ENCODE data around the gene NFKB1.

Gene NFKB1

GRCh38 chr4:102547973-102548372 lies 46.8 kb downstream of the NFKB1 start:
- peaks cover 0 to 6% (median 0%) of the 10 kb centered on the region in 3 donors for H3K36me3 ChIP-seq
- no peaks in the 10 kb centered on the region for H3K27me3 ChIP-seq
- DNase-seq = no peak
- no peak overlapping the region for H3K4me3 ChIP-seq
- intact Hi-C loops (cut with DNase I; ENCODE audit: low total_unique reads) = no loop called here
- H3K9me3 ChIP-seq = no peaks in the 10 kb centered on the region
- no peak for TF ChIP-seq CTCF (IDR thresholded peaks at IDR 0.05)
- no peak overlapping the region for H3K27ac ChIP-seq
- H3K4me1 ChIP-seq = peaks cover 0 to 7% (median 0%) of the 10 kb centered on the region in 4 donors

- intact Hi-C loops (cut with DNase I; ENCODE audit: low total_unique reads) = no loop called here
- TF ChIP-seq CTCF (IDR thresholded peaks at IDR 0.05) = no peak
- H3K36me3 ChIP-seq = no peaks in the 10 kb centered on the region
- H3K27me3 ChIP-seq = no peaks in the 10 kb centered on the region
- no peak for DNase-seq
- H3K4me3 ChIP-seq = no peak overlapping the region
- H3K4me1 ChIP-seq = peaks cover 0 to 15% (median 6%) of the 10 kb centered on the region in 4 donors
- H3K27ac ChIP-seq = no peak overlapping the region
- H3K9me3 ChIP-seq = no peaks in the 10 kb centered on the region
Observed at GRCh38 chr4:102551958-102552565, 50.9 kb downstream of the NFKB1 start.

GRCh38 chr4:102552781-102553180 lies 51.6 kb downstream of the NFKB1 start:
- no peaks in the 10 kb centered on the region for H3K36me3 ChIP-seq
- H3K9me3 ChIP-seq = no peaks in the 10 kb centered on the region
- H3K4me3 ChIP-seq = no peak overlapping the region
- TF ChIP-seq CTCF (IDR thresholded peaks at IDR 0.05) = no peak
- H3K27me3 ChIP-seq = no peaks in the 10 kb centered on the region
- intact Hi-C loops (cut with DNase I; ENCODE audit: low total_unique reads) = no loop called here
- no peak overlapping the region for H3K27ac ChIP-seq
- DNase-seq = no peak
- H3K4me1 ChIP-seq = peaks cover 0 to 15% (median 7%) of the 10 kb centered on the region in 4 donors

- intact Hi-C loops (cut with DNase I; ENCODE audit: low total_unique reads) = no loop called here
- Histone ChIP-seq H3K27me3 (no peaks in the 10 kb centered on the region), H3K36me3 (no peaks in the 10 kb centered on the region), H3K4me1 (peaks cover 0 to 15% (median 7%) of the 10 kb centered on the region in 4 donors), H3K9me3 (no peaks in the 10 kb centered on the region), H3K4me3 (no peak overlapping the region), H3K27ac (peak overlapping the region in 1 of 2 donors; percentile 11)
- no peak for DNase-seq
- no peak for TF ChIP-seq CTCF (IDR thresholded peaks at IDR 0.05)
Observed at GRCh38 chr4:102553982-102554381, 52.8 kb downstream of the NFKB1 start.

GRCh38 chr4:102554482-102554881 lies 53.3 kb downstream of the NFKB1 start:
- intact Hi-C loops (cut with DNase I; ENCODE audit: low total_unique reads) = no loop called here
- Histone ChIP-seq H3K4me3 (no peak overlapping the region), H3K9me3 (no peaks in the 10 kb centered on the region), H3K27ac (no peak overlapping the region), H3K4me1 (peaks cover 0 to 15% (median 7%) of the 10 kb centered on the region in 4 donors), H3K36me3 (no peaks in the 10 kb centered on the region), H3K27me3 (no peaks in the 10 kb centered on the region)
- TF ChIP-seq CTCF (IDR thresholded peaks at IDR 0.05) = no peak
- peak in 1 of 2 donors; percentile 59 for DNase-seq

Data from tibial artery (tissue), 4 donors.